Measurements from ENCODE around the gene LYPLA2.

Gene LYPLA2

GRCh38 chr1:23751815-23752200 is 39.1 kb upstream of the LYPLA2 start:
- peaks cover 83% of the 10 kb centered on the region for H3K36me3 ChIP-seq (ENCODE audit: insufficient read depth, low read length)
- H3K9ac ChIP-seq (ENCODE audit: insufficient read length) = no peak overlapping the region
- no peaks in the 10 kb centered on the region for H3K9me3 ChIP-seq (ENCODE audit: low read depth, low read length)
- DNase-seq (ENCODE audit: low read depth, low spot score) = no peak
- no peak overlapping the region for H3K27ac ChIP-seq
- H3K4me3 ChIP-seq = no peak overlapping the region
- TF ChIP-seq EZH2 (IDR thresholded peaks at IDR 0.05) (no peak), FOXP2 (optimal IDR thresholded peaks at IDR 0.05; ENCODE audit: control extremely low read depth, extremely low read length, insufficient read depth) (no peak), POLR2AphosphoS5 (IDR thresholded peaks at IDR 0.05; ENCODE audit: borderline replicate concordance, low read depth, low read length) (no peak)

GRCh38 chr1:23752909-23753308 is 38.0 kb upstream of the LYPLA2 start:
- no peak for DNase-seq (ENCODE audit: low read depth, low spot score)
- Histone ChIP-seq H3K27ac (no peak overlapping the region), H3K9me3 (ENCODE audit: low read depth, low read length) (no peaks in the 10 kb centered on the region), H3K4me3 (no peak overlapping the region), H3K36me3 (ENCODE audit: insufficient read depth, low read length) (peaks cover 88% of the 10 kb centered on the region), H3K9ac (ENCODE audit: insufficient read length) (no peak overlapping the region)
- no peak for TF ChIP-seq POLR2AphosphoS5 (IDR thresholded peaks at IDR 0.05; ENCODE audit: borderline replicate concordance, low read depth, low read length)

GRCh38 chr1:23756676-23757075 is 34.3 kb upstream of the LYPLA2 start:
- peaks cover 94% of the 10 kb centered on the region for H3K36me3 ChIP-seq (ENCODE audit: insufficient read depth, low read length)
- DNase-seq (ENCODE audit: low read depth, low spot score) = no peak
- no peak overlapping the region for H3K9ac ChIP-seq (ENCODE audit: insufficient read length)
- H3K4me3 ChIP-seq = no peak overlapping the region
- H3K27ac ChIP-seq = no peak overlapping the region
- H3K9me3 ChIP-seq (ENCODE audit: low read depth, low read length) = no peaks in the 10 kb centered on the region
- TF ChIP-seq EZH2 (IDR thresholded peaks at IDR 0.05) = no peak

GRCh38 chr1:23757812-23758211 is 33.1 kb upstream of the LYPLA2 start:
- no peaks in the 10 kb centered on the region for H3K9me3 ChIP-seq (ENCODE audit: low read depth, low read length)
- no peak overlapping the region for H3K4me3 ChIP-seq
- no peak overlapping the region for H3K9ac ChIP-seq (ENCODE audit: insufficient read length)
- no peak for TF ChIP-seq EZH2 (IDR thresholded peaks at IDR 0.05)
- TF ChIP-seq POLR2AphosphoS5 (IDR thresholded peaks at IDR 0.05; ENCODE audit: borderline replicate concordance, low read depth, low read length) = no peak
- TF ChIP-seq FOXP2 (optimal IDR thresholded peaks at IDR 0.05; ENCODE audit: control extremely low read depth, extremely low read length, insufficient read depth) = no peak
- no peak overlapping the region for H3K27ac ChIP-seq
- peaks cover 88% of the 10 kb centered on the region for H3K36me3 ChIP-seq (ENCODE audit: insufficient read depth, low read length)
- no peak for DNase-seq (ENCODE audit: low read depth, low spot score)

DNA sequence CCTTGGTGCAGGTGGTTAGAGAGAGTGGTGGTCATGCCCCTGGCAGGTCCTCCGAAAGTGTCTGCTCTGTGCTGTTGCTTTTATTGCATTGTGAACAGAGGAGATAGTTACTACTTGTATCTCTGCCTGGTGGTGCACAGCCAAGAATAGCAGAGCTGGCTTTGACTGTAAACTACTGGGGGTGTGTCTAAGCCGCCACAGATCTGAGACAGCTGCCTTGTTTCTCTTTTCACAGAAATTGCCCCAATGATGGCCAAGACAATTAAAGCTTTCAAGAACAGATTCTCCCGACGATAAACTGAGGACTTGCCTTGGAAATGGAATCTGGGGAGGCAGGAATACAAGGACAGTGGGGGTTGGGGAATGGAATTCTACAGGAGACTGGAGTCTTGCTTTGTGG is 31.7 kb upstream of the LYPLA2 start:
- no peak overlapping the region for H3K9ac ChIP-seq (ENCODE audit: insufficient read length)
- no peak overlapping the region for H3K4me3 ChIP-seq
- peaks cover 78% of the 10 kb centered on the region for H3K36me3 ChIP-seq (ENCODE audit: insufficient read depth, low read length)
- DNase-seq (ENCODE audit: low read depth, low spot score) = no peak
- H3K9me3 ChIP-seq (ENCODE audit: low read depth, low read length) = no peaks in the 10 kb centered on the region
- no peak for TF ChIP-seq FOXP2 (optimal IDR thresholded peaks at IDR 0.05; ENCODE audit: control extremely low read depth, extremely low read length, insufficient read depth)
- H3K27ac ChIP-seq = no peak overlapping the region; the same call in 1 of the 2 replicates

- no peak for TF ChIP-seq EZH2 (IDR thresholded peaks at IDR 0.05)
- DNase-seq (ENCODE audit: low read depth, low spot score) = no peak
- Histone ChIP-seq H3K9ac (ENCODE audit: insufficient read length) (no peak overlapping the region), H3K27ac (0 out of 2 replicates have a peak overlapping the region, but pooled peaks have one; percentile 13), H3K36me3 (ENCODE audit: insufficient read depth, low read length) (peaks cover 47% of the 10 kb centered on the region), H3K9me3 (ENCODE audit: low read depth, low read length) (no peaks in the 10 kb centered on the region), H3K4me3 (no peak overlapping the region)
These were observed 27.8 kb upstream of the LYPLA2 start for GRCh38 chr1:23763041-23763577.

DNA sequence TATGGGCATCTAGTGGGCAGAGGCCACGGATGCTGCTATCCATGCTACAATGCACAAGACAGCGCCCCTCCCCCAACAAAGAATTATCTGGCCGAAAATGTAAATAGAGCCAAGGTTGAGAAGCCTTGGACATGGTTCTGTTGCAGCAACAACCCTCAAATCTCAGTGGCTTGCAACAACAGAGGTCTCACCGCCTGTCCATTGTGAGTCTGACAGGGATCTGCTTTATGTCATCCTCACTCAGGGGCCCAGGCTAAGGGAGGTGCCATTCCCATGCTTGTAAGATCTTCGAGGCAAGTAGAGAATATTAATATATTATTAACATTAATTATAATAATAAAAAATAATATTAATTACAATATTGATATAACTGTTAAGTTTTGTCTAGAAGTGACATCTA is 22.2 kb upstream of the LYPLA2 start:
- H3K9me3 ChIP-seq (ENCODE audit: low read depth, low read length) = no peaks in the 10 kb centered on the region
- peaks cover 4% of the 10 kb centered on the region; the same call in 1 of the 2 replicates for H3K36me3 ChIP-seq (ENCODE audit: insufficient read depth, low read length)
- DNase-seq (ENCODE audit: low read depth, low spot score) = no peak
- no peak overlapping the region for H3K27ac ChIP-seq
- TF ChIP-seq FOXP2 (optimal IDR thresholded peaks at IDR 0.05; ENCODE audit: control extremely low read depth, extremely low read length, insufficient read depth) (no peak), POLR2AphosphoS5 (IDR thresholded peaks at IDR 0.05; ENCODE audit: borderline replicate concordance, low read depth, low read length) (no peak), EZH2 (IDR thresholded peaks at IDR 0.05) (no peak)
- no peak overlapping the region for H3K4me3 ChIP-seq
- no peak overlapping the region for H3K9ac ChIP-seq (ENCODE audit: insufficient read length)

GRCh38 chr1:23772049-23772853 is 18.7 kb upstream of the LYPLA2 start:
- H3K4me3 ChIP-seq = peak overlapping the region; percentile 58
- TF ChIP-seq FOXP2 (optimal IDR thresholded peaks at IDR 0.05; ENCODE audit: control extremely low read depth, extremely low read length, insufficient read depth) (peak; percentile 48), EZH2 (IDR thresholded peaks at IDR 0.05) (no peak)
- H3K9me3 ChIP-seq (ENCODE audit: low read depth, low read length) = no peaks in the 10 kb centered on the region
- H3K9ac ChIP-seq (ENCODE audit: insufficient read length) = no peak overlapping the region
- DNase-seq (ENCODE audit: low read depth, low spot score) = peak; percentile 64
- H3K27ac ChIP-seq = no peak overlapping the region
- no peaks in the 10 kb centered on the region for H3K36me3 ChIP-seq (ENCODE audit: insufficient read depth, low read length)

- H3K4me3 ChIP-seq = no peak overlapping the region
- no peaks in the 10 kb centered on the region for H3K9me3 ChIP-seq (ENCODE audit: low read depth, low read length)
- H3K9ac ChIP-seq (ENCODE audit: insufficient read length) = peak overlapping the region; percentile 12
- no peak overlapping the region for H3K27ac ChIP-seq
- no peak for DNase-seq (ENCODE audit: low read depth, low spot score)
- no peak for TF ChIP-seq FOXP2 (optimal IDR thresholded peaks at IDR 0.05; ENCODE audit: control extremely low read depth, extremely low read length, insufficient read depth)
- TF ChIP-seq EZH2 (IDR thresholded peaks at IDR 0.05) = no peak
- TF ChIP-seq POLR2AphosphoS5 (IDR thresholded peaks at IDR 0.05; ENCODE audit: borderline replicate concordance, low read depth, low read length) = no peak
- H3K36me3 ChIP-seq (ENCODE audit: insufficient read depth, low read length) = no peaks in the 10 kb centered on the region
These were observed 18.1 kb upstream of the LYPLA2 start for GRCh38 chr1:23772854-23773242.

All from SK-N-MC (cell line).